Renal cortex interstitium (tissue), 11 donors: ENCODE measurements around the gene ARMC5. TPM values are rescaled to one million over a fixed set of nuclear protein-coding genes. Genes with fewer than 3 reads are reported as not detected.
"Not testable (repeated sequence)": the region's sequence is repeated elsewhere in the genome, so short reads cannot be mapped to it uniquely, and the experiment has no call there.

ENCODE experiments used
- DNase-seq, 11 donors: peaks; one replicate each; pipeline ENCODE4 v3.0.0-alpha.2; 2013; ENCODE audit warnings: low read depth in 9 of 11, low spot score in 4 of 11; ENCODE audit errors: extremely low read depth in 1 of 11
- polyA plus RNA-seq, 3 donors: library from polyadenylated mRNA; unstranded; fragments of 120-200 nt; gene quantifications; one replicate each; pipeline ENCODE4 v1.2.1, GENCODE V29; 2013; ENCODE audit not compliant: insufficient read length in 3 of 3

ARMC5 gene
- polyA plus RNA-seq, 3 donors = 10.2 to 14.6 (median 14.3) TPM

DNA sequence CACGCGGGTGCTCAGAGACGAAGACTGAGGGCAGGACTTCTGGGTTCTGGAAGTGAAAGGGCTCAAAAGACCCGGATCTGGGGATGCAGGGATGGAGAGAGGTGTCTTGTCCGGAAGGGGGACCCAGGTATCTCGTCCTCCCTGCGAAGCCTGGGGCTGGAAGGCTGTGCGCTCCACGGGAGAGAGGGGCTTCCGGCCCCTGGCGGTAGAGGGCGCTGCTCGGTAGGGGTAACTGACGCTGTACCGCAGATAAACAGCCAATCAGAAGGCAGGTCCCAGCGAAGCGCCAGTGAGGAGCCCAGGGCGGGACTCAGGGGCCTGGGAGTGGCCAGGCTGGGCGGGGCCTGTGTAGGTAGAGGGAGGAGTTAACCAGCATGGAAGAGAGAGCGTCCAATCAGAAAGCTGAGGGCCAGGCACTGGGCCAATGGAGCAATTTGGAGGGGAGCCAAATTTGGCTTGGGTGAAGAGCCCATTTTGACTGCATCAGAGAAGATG, 13.5 kb downstream of the ARMC5 start:
- peak in 3 of 11 donors; percentile 57 to 78 (median 70) for DNase-seq

DNA sequence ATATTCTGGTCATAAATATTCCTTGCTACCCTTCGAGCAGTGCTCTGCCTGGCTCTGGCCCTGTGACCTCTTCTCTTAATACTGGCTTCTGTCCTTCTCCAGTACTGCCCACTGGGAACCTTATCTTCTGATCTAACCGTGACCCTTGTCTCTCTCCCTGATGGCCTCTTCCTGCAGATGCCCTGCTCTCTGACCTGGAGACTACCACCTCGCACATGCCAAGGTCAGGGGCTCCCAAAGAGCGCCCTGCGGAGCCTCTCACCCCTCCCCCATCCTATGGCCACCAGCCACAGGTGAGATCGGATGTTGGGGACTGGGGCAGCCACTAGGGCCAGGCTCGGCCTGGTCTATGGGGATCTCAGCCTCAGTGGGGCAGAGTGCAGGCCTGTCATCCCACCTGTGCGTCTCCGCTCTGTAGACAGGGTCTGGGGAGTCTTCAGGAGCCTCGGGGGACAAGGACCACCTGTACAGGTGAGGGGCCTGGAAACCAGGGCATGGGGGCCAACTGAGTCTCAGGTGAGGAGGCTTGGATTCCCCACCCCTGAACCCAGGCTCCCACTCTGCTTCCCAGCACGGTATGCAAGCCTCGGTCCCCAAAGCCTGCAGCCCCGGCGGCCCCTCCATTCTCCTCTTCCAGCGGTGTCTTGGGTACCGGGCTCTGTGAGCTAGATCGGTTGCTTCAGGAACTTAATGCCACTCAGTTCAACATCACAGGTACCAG, 14.1 kb downstream of the ARMC5 start:
- DNase-seq = no peak

DNA sequence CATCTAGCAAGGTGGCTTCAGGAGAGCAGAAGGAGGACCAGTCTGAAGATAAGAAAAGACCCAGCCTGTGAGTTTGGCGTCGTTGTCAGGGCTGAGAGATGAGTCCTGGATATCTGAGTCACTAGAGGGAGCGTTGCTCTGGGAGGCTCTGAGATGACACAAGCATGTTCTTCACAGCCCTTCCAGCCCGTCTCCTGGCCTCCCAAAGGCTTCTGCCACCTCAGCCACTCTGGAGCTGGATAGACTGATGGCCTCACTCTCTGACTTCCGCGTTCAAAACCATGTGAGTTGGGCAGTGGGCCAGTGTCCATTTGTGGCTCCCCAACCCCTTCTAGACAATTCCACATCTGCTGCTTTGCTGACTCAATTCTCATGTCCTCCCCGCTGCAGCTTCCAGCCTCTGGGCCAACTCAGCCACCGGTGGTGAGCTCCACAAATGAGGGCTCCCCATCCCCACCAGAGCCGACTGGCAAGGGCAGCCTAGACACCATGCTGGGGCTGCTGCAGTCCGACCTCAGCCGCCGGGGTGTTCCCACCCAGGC, 14.9 kb downstream of the ARMC5 start:
- DNase-seq = no peak

DNA sequence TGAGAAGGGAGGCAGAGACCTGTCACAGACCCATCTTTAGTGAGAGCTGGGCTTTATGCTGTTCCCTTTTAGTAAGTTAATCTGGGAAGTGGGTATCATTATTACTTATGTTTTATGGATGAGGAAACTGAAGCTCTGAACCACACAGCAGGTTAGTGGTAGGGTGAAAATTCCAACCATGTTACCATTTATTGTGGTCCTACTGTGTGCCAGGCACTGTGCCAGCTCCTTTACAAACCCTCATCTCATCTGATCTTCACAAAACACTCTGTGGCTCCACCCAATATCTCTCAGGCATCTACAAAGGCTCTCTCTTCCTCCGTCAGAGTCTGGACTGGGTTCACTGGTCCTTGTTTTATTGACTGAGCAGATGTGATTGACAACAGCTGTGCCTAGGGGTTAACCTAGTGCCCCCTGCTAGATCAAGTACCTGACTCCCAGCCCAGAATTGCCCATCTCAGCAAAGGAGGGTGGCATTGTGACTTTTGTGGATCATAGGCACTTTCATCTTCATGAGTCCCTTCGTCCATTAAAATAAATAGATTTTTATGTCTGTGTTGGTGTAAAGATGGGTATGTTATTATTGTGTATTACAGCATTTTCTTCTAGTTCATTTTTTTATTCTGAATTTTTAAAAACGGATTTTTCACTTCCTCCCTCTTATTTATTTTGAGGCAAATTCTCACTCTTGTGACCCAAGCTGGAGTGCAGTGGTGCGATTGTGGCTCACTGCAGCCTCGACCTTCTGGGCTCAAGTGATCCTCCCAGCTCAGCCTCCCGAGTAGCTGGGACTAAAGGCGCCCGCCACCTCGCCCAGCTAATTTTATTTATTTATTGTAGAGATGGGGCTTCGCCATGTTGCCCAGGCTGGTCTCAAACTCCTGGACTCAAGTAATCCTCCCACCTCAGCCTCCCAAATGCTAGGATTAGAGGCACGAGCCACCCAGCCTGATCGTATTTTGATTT, 15.8 kb downstream of the ARMC5 start:
- DNase-seq = no peak

DNA sequence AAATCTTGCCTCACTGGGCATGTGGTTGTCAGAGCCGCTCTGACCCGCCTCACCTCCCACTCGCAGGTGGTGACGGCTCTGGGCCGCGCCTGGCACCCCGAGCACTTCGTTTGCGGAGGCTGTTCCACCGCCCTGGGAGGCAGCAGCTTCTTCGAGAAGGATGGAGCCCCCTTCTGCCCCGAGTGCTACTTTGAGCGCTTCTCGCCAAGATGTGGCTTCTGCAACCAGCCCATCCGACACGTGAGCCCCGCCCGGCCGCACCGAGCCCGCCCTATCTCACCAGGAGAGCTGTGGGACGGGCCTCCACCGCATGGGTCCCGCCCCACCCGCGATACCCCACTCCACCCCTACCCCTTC, 16.6 kb downstream of the ARMC5 start:
- no peak for DNase-seq

DNA sequence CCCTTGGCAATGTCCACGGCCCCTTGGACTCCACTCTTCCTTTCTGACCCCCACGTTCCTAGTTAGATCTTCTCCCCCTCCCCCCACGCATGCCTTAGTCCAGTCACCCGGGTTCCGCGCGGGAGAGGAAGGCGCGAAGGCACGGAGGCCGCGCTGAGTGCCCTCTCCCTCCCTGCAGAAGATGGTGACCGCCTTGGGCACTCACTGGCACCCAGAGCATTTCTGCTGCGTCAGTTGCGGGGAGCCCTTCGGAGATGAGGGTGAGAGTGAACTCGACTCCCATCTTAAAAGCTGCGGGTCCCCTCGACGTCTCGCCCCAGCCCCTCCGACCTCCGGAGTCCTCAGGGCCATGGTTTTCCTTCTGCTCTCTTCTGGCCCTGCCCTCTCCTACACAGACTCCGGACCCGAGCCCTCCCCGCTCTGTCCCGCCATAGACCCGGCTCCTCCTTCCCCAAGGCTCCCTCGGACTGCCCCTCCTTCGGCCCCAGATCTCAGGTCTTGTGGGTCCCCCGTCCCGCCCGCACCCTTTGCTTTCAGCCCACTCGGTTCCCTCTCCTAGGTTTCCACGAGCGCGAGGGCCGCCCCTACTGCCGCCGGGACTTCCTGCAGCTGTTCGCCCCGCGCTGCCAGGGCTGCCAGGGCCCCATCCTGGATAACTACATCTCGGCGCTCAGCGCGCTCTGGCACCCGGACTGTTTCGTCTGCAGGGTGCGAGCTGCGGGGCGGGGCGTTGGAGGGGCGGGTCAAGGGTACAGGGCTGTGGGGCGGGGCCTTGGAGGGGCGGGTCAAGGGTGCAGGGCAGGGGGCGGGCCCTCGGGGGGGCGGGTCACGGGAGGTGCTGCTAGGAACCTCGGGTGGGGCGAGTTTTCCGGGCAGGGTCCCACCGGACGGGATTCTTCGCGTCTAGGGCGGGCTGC, 17.3 kb downstream of the ARMC5 start:
- DNase-seq = no peak

DNA sequence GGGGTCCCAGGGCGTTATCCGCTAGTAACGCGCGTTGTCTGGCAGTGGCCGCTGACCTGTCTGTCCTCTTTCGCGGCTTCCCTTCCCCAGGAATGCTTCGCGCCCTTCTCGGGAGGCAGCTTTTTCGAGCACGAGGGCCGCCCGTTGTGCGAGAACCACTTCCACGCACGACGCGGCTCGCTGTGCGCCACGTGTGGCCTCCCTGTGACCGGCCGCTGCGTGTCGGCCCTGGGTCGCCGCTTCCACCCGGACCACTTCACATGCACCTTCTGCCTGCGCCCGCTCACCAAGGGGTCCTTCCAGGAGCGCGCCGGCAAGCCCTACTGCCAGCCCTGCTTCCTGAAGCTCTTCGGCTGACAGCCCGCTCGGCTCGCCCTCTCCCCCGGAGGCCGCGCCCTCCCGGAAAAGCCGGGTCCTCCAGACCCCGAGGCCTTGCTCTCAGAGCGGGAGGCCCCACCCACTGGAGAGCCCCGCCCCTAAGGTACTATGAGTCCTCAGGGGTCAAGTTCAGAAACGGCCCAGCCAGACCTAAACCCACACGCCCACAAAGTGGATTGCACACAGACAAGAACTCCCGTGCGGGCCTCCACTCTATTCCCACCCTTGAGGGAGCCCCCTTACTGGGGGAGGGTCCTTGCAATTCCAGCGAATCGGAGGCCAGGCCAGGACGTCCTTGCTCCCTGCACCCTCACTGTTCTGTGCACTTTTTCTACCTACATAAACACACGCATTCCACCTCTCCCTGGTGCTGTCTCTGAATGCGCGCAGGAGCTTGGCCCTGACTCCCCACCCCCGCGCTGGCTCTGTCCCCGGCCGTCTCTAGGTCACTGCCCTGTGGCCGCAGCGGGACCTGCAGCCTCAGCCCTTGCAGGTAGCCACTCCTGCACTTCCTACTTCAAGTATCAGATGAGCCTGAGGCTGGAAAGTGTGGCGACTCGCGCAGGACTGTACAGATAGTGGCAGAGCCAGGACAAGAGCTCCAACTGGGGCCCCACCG, 18.2 kb downstream of the ARMC5 start:
- no peak for DNase-seq

DNA sequence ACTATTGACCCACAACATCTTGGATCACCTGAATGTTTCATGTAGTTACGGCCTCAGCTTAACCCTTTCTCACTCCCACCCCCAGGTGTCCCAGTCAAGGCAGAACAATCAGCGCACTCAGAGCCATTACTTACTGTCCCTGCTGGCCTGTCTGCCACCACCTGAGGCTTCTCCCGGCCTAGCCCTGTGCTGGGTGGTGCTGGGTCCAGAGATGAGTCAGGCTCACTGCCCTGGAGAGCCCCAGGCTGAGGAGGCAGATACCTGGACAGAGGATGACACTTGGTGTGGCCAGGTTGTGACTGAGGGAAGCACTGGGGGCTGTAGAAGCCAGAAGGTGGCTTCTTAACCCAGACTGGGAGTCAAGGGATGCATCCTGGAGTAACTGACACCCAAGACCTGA, 19.7 kb downstream of the ARMC5 start:
- no peak for DNase-seq

DNA sequence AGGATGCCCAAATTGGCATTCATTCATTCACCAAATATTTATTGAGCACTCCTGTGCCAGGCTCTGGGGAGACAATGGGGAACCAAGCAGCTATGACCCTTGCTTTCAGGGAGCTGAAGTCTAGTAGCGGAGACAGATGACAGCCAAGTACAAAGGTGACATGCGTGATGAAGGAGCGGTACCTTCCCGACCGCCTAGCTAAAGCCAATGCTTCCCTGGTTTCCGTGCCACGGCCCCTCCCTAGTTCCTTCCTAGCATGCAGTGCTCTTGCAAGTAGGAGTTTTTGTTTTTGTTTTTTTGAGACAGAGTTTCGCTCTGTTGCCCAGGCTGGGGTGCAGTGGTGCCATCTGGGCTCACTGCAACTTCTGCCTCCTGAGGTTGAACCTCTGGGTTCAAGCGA, 20.4 kb downstream of the ARMC5 start:
- DNase-seq = no peak

DNA sequence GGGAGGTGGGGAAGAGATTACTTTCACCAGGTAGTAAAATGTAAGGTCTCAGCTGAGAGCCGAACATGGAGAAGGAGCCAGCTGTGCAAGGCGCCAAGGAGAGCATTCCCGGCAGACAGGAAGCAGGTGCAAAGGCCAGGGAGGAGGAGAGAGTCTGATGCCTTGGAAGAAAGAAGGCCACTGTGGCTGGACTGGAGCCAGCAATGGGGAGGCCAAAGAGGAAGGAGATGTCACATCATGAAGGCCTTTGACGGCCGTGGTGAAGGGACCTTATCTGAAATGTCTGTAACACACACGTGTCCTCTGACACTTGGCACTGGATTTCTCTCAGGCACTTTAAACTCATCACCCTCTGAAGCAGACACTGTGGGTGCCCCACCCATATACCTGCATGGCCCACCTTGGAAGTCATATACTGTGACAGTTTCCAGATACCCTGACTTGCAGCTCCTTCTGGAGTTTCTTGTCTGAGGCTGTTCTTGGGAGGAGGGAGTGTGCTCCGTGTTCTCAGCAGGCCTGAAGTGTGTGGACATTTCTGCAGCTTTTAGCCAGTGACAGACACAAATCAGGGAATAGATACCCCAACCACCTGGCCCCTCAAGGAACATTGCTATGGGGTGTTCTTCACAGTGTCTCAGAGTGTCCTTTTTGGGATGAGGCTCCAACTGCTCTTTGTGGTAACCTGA, 21.7 kb downstream of the ARMC5 start:
- no peak for DNase-seq

DNA sequence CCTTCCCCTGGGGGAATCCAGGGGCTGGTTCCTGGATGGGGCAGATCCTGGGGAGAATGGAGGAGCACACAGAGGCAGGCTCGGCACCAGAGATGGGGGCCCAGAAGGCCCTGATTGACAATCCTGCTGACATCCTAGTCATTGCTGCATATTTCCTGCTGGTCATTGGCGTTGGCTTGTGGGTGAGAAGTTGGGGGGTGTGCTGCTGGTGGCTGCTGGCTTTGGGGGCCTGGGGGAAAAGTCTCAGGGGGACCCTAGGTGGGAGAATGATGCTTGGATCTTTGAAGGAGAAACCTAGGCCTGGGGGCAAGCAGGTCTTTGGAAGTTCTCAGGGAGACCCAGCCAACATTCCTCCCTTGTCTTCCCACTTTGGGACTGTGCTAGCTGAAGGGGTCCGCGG, 23.8 kb downstream of the ARMC5 start, which contains the start of gene SLC5A2:
Gene SLC5A2, plus strand, starts transcription at position 43 of the 400 bp plus-strand sequence. Its CDS starts 14 bp downstream, at position 57.
- no peak for DNase-seq

DNA sequence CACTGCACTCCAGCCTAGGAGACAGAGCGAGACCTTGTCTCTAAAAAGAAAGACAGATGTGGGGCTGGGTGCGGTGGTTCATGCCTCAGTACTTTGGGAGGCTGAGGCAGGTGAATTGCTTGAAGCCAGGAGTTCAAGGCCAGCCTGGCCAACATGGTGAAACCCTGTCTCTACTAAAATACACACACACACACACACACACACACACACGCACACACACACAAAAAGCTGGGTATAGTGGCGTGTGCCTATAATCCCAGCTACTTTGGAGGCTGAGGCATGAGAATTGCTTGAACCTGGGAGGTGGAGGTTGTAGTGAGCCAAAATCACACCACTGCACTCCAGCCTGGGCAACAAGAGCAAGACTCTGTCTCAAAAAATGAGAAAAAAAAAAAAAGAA, 24.7 kb downstream of the ARMC5 start:
- not testable (repeated sequence) for DNase-seq

DNA sequence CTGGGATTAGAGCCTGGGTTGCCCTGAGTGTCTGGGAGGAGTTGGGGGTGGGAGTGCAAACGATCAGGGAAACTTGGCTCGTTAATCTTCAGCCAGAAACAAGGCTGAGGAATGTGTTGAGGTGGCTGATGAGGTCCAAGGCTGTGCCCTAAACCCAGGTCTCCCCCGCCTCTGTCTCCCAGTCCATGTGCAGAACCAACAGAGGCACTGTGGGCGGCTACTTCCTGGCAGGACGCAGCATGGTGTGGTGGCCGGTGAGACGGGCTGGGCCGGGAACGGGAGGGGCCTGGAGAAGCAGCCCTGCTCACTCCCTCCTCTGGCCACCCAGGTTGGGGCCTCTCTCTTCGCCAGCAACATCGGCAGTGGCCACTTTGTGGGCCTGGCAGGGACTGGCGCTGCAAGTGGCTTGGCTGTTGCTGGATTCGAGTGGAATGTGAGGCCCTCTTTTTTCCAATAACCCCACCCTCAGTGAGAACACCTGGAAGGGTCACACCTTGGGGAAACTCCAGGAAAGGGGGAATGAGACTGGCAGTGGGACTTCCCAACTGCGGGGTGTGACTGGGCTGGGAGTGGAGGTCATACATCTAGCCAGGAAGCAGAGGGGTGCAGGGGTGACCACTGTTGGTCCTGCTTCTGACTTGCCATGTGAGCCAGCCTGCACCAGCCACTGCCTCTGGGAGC, 25.3 kb downstream of the ARMC5 start:
- DNase-seq = peak in 1 of 11 donors; percentile 73

DNA sequence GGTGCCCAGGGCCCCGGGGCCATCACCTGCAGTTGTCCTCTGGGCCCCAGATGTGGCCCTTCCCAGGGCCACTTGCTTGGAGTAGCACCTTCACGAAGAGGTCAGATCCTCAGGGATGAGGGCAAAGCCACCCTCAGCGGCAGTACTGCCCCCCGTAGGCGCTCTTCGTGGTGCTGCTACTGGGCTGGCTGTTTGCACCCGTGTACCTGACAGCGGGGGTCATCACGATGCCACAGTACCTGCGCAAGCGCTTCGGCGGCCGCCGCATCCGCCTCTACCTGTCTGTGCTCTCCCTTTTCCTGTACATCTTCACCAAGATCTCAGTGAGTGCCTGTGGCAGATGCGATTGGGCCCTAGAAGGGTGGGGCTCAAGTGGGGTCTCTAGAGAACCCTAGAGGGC, 26.3 kb downstream of the ARMC5 start:
- no peak for DNase-seq

DNA sequence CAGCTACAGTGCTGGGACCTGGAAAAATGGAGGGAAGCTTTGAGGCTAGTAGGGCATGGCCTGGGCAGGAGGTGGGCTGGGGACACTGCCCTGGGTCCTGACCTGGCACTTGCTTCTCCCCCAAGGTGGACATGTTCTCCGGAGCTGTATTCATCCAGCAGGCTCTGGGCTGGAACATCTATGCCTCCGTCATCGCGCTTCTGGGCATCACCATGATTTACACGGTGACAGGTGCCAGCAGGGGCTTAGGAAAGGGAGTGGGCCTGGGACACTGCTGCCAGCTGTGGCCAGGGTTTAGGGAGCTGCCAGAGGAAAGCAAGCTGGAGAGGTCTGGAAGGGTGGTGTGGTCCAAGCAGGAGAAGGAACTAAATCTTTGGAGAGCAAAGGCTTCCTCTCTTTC, 26.7 kb downstream of the ARMC5 start:
- DNase-seq = no peak

DNA sequence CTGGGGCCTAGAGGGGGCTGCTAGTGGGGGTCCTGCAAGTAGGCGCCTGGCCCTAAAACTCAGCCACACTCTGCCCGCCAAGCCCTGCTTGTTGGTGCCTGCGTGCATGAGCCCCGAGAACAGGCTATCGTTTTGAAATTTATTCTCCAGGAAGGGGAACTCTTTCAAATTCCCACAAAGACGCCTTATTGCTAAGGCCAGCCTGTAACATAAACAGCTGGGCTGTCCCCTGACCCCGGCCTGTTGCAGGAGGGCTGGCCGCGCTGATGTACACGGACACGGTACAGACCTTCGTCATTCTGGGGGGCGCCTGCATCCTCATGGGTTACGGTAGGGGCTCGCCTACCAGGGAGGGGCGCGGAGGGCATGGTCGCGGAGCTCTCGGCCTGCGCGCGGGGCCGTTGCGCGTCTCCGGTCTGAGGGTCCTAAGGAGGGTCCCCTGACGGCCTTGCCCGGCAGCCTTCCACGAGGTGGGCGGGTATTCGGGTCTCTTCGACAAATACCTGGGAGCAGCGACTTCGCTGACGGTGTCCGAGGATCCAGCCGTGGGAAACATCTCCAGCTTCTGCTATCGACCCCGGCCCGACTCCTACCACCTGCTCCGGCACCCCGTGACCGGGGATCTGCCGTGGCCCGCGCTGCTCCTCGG, 27.9 kb downstream of the ARMC5 start:
- no peak for DNase-seq
